PC-9 (cell line): ENCODE data around the gene RGL1. TPM values are rescaled to one million over a fixed set of nuclear protein-coding genes. Genes with fewer than 3 reads are reported as not detected.

ENCODE experiments used
- BruUV-seq: library from RNA; stranded (reverse); fragments of 400-500 nt; replicated peaks from 2 replicates; lab custom pipeline; 2021; lab: Mats Ljungman, UMichigan
- CTCF ChIA-PET: fragments of 300-600 bp; sonication (Branson Sonifier 250); formaldehyde crosslinking; loops from one replicate; lab custom pipeline; 2022; ENCODE audit warnings: antibody characterized with exemption; lab: Charles Lee
- POLR2A ChIA-PET: fragments of 300-600 bp; sonication (Branson Sonifier 250); formaldehyde crosslinking; loops from one replicate; lab custom pipeline; 2022; ENCODE audit warnings: antibody characterized with exemption; ENCODE audit not compliant: unreplicated experiment; lab: Charles Lee
- DNase-seq, 2 experiments: peaks; one replicate each; pipeline versions ENCODE4 v3.0.0 to v3.0.0-alpha.2; 2015 to 2022; ENCODE audit warnings: mixed read lengths in 1 of 2
- H2AFZ ChIP-seq: fragments of 200-600 bp; sonication (generic); 2 replicates; pipeline ENCODE4 v1.8.1; 2017; ENCODE audit warnings: antibody characterized with exemption
- H3F3A ChIP-seq: fragments of 200-600 bp; sonication (generic); 2 replicates; pipeline ENCODE4 v1.8.1; 2017; ENCODE audit warnings: antibody characterized with exemption, mild to moderate bottlenecking, low read depth; ENCODE audit not compliant: insufficient read depth
- H3K27ac ChIP-seq: fragments of 200-600 bp; sonication (generic); 2 replicates; pipeline ENCODE4 v1.6.1; 2016; ENCODE audit warnings: mixed run types
- H3K27me3 ChIP-seq: fragments of 200-600 bp; sonication (generic); 2 replicates; pipeline ENCODE4 v1.6.1; 2016; ENCODE audit warnings: low read depth, mixed run types; ENCODE audit not compliant: insufficient read depth
- H3K36me3 ChIP-seq: fragments of 200-600 bp; sonication (generic); 2 replicates; pipeline ENCODE4 v1.6.1; 2016; ENCODE audit warnings: low read depth, mixed run types
- H3K4me1 ChIP-seq: fragments of 200-600 bp; sonication (generic); replicated peaks from 2 replicates; pipeline ENCODE4 v1.6.1; 2016; ENCODE audit warnings: mixed run types; ENCODE audit not compliant: insufficient read depth
- H3K4me2 ChIP-seq: fragments of 200-600 bp; sonication (generic); 2 replicates; pipeline ENCODE4 v1.6.1; 2017; ENCODE audit warnings: mixed run types
- H3K4me3 ChIP-seq: fragments of 200-600 bp; sonication (generic); 2 replicates; pipeline ENCODE4 v1.6.1; 2016; ENCODE audit warnings: mixed run types
- H3K79me2 ChIP-seq: fragments of 200-600 bp; sonication (generic); 2 replicates; pipeline ENCODE4 v1.6.1; 2017; ENCODE audit warnings: low read depth, mixed run types
- H3K9me2 ChIP-seq: fragments of 200-600 bp; sonication (generic); 2 replicates; pipeline ENCODE4 v1.8.1; 2017; ENCODE audit warnings: mild to moderate bottlenecking; ENCODE audit not compliant: insufficient read depth
- H3K9me3 ChIP-seq: fragments of 200-600 bp; sonication (generic); 2 replicates; pipeline ENCODE4 v1.8.1; 2016; ENCODE audit warnings: low read depth; ENCODE audit not compliant: insufficient read depth
- H4K20me1 ChIP-seq: fragments of 200-600 bp; sonication (generic); 2 replicates; pipeline ENCODE4 v1.8.1; 2017; ENCODE audit not compliant: insufficient read depth
- CTCF ChIP-seq: fragments of 200-600 bp; sonication (generic); conservative IDR thresholded peaks from 2 replicates; pipeline ENCODE4 v1.6.1; 2017; ENCODE audit warnings: mixed run types, antibody characterized with exemption, mild to moderate bottlenecking, moderate library complexity
- EZH2 ChIP-seq: fragments of 200-600 bp; sonication (generic); IDR thresholded peaks from 2 replicates; pipeline ENCODE4 v1.8.0; 2017; ENCODE audit warnings: antibody characterized with exemption, low read depth
- intact Hi-C: fragments of 100-400 bp; cut with micrococcal nuclease; formaldehyde crosslinking; loops from one replicate; pipeline ENCODE4 v1.10.0; 2022; ENCODE audit not compliant: unreplicated experiment
- total RNA-seq: library from RNA; stranded (reverse); gene quantifications from 2 replicates; pipeline ENCODE4 v1.2.3, GENCODE V29; 2021

The RGL1 gene
- total RNA-seq, 1 experiment from 2014 or later = 2.6 TPM

GRCh38 chr1:183862967-183863366 is 58.0 kb downstream of the RGL1 start:
- no peaks in the 10 kb centered on the region for H3K79me2 ChIP-seq
- DNase-seq = no peak
- TF ChIP-seq CTCF (no peak), EZH2 (no peak)
- POLR2A ChIA-PET = no interaction called here
- no peaks in the 10 kb centered on the region for H3K36me3 ChIP-seq
- no peak overlapping the region for H3K27ac ChIP-seq
- CTCF ChIA-PET = no interaction called here
- no peaks in the 10 kb centered on the region for H3K4me1 ChIP-seq
- H3K4me2 ChIP-seq = no peak overlapping the region
- no peaks in the 10 kb centered on the region for H4K20me1 ChIP-seq
- H3K9me2 ChIP-seq = no peaks in the 10 kb centered on the region
- no peaks in the 10 kb centered on the region for H3F3A ChIP-seq
- intact Hi-C loops = no loop called here
- no peaks in the 10 kb centered on the region for H3K9me3 ChIP-seq
- no peak overlapping the region for H2AFZ ChIP-seq
- no peak overlapping the region for H3K4me3 ChIP-seq
- no peaks in the 10 kb centered on the region for H3K27me3 ChIP-seq
- BruUV-seq = no TSS peak

- BruUV-seq = no TSS peak
- H3K4me1 ChIP-seq = no peaks in the 10 kb centered on the region
- TF ChIP-seq CTCF (no peak), EZH2 (no peak)
- no peak overlapping the region for H3K27ac ChIP-seq
- intact Hi-C loops = no loop called here
- POLR2A ChIA-PET = no interaction called here
- H3K4me3 ChIP-seq = no peak overlapping the region
- H4K20me1 ChIP-seq = no peaks in the 10 kb centered on the region
- no peak overlapping the region for H2AFZ ChIP-seq
- DNase-seq = no peak
- no peaks in the 10 kb centered on the region for H3K9me3 ChIP-seq
- H3K9me2 ChIP-seq = no peaks in the 10 kb centered on the region
- H3K27me3 ChIP-seq = no peaks in the 10 kb centered on the region
- no peaks in the 10 kb centered on the region for H3F3A ChIP-seq
- CTCF ChIA-PET = no interaction called here
- H3K79me2 ChIP-seq = no peaks in the 10 kb centered on the region
- H3K36me3 ChIP-seq = no peaks in the 10 kb centered on the region
- no peak overlapping the region for H3K4me2 ChIP-seq
Measured at GRCh38 chr1:183863852-183864251, 58.9 kb downstream of the RGL1 start.

- Histone ChIP-seq H3F3A (no peaks in the 10 kb centered on the region), H3K4me1 (no peaks in the 10 kb centered on the region), H3K4me3 (no peak overlapping the region), H3K9me2 (no peaks in the 10 kb centered on the region), H3K36me3 (no peaks in the 10 kb centered on the region), H3K4me2 (no peak overlapping the region), H4K20me1 (no peaks in the 10 kb centered on the region), H3K27ac (no peak overlapping the region), H3K9me3 (no peaks in the 10 kb centered on the region), H3K79me2 (no peaks in the 10 kb centered on the region), H3K27me3 (no peaks in the 10 kb centered on the region), H2AFZ (no peak overlapping the region)
- BruUV-seq = no TSS peak
- POLR2A ChIA-PET = no interaction called here
- no peak for DNase-seq
- CTCF ChIA-PET = no interaction called here
- TF ChIP-seq EZH2 = no peak
- TF ChIP-seq CTCF = no peak
- intact Hi-C loops = no loop called here
Measured at GRCh38 chr1:183864611-183865010, 59.7 kb downstream of the RGL1 start.
